Heart left ventricle (tissue), 16 donors: ENCODE results near the gene KLK13. TPM values are rescaled to one million over a fixed set of nuclear protein-coding genes. Genes with fewer than 3 reads are reported as not detected.

Experiments used
- ATAC-seq, 4 donors: fragments of 200-7000 bp; cut with Tn5 transposase; one replicate each; pipeline ENCODE4 v1.9.1; 2020 to 2022; ENCODE audit warnings: moderate library complexity in 4 of 4, mild to moderate bottlenecking in 3 of 4, moderate number of reproducible peaks in 1 of 4
- DNase-seq, 5 donors: peaks; one replicate each; pipeline ENCODE4 v3.0.0-alpha.2; 2020
- H3K27ac ChIP-seq, 12 donors: fragments of 200-600 bp; sonication (generic) in 4 of 12; one replicate each; pipeline versions ENCODE4 v1.5.0 to v1.8.0; 2016 to 2022; ENCODE audit warnings: mild to moderate bottlenecking in 2 of 12
- H3K27me3 ChIP-seq, 9 donors: fragments of 200-600 bp; sonication (generic) in 2 of 9; one replicate each; pipeline versions ENCODE4 v1.5.1 to v1.8.0; 2016 to 2022; ENCODE audit warnings: mild to moderate bottlenecking in 3 of 9
- H3K36me3 ChIP-seq, 9 donors: fragments of 200-600 bp; sonication (generic) in 2 of 9; one replicate each; pipeline versions ENCODE4 v1.5.0 to v1.8.0; 2018 to 2022; ENCODE audit warnings: mild to moderate bottlenecking in 2 of 9
- H3K4me1 ChIP-seq, 12 donors: fragments of 200-600 bp; sonication (generic) in 4 of 12; one replicate each; pipeline versions ENCODE4 v1.5.0 to v1.8.0; 2016 to 2022; ENCODE audit warnings: mild to moderate bottlenecking in 3 of 12
- H3K4me3 ChIP-seq, 12 donors: fragments of 200-600 bp; sonication (generic) in 4 of 12; one replicate each; pipeline versions ENCODE4 v1.5.0 to v1.8.0; 2017 to 2022; ENCODE audit warnings: mild to moderate bottlenecking in 9 of 12, moderate library complexity in 4 of 12
- H3K9me3 ChIP-seq, 12 donors: fragments of 200-600 bp; sonication (generic) in 4 of 12; one replicate each; pipeline versions ENCODE4 v1.5.0 to v1.8.0; 2016 to 2022; ENCODE audit warnings: mild to moderate bottlenecking in 1 of 12
- CTCF ChIP-seq, 12 donors: fragments of 200-600 bp; sonication (generic) in 4 of 12; IDR thresholded peaks; one replicate each; pipeline versions ENCODE4 v1.5.0 to v1.8.0; 2018 to 2022; ENCODE audit warnings: antibody characterized with exemption in 12 of 12, mild to moderate bottlenecking in 5 of 12
- POLR2A ChIP-seq, 2 donors: fragments of 450-650 bp; IDR thresholded peaks; one replicate each; pipeline ENCODE4 v1.6.1; 2017; ENCODE audit warnings: antibody characterized with exemption in 2 of 2, mild to moderate bottlenecking in 2 of 2, moderate library complexity in 2 of 2
- WGBS, 4 donors: extraction: QIAGEN DNeasy Blood & Tissue Kit in 2 of 4; methylation state at CpG; one replicate each; pipeline versions ENCODE4 v1.1.5 to v1.1.7; 2013 to 2018; 5-methylcytosine and 5-hydroxymethylcytosine counted together
- intact Hi-C, 10 donors: fragments of 100-400 bp; cut with DNase I; formaldehyde crosslinking; loops; one replicate each; pipeline versions ENCODE4 v1.11.1 to v1.14.2; 2022
- polyA plus RNA-seq, 2 donors: library from polyadenylated mRNA; stranded (reverse); fragments of 200-250 nt; gene quantifications; one replicate each; pipeline ENCODE4 v1.2.3, GENCODE V29; 2013
- total RNA-seq, 9 donors: library from RNA; depleted of rRNA in 2 of 9; stranded (reverse); fragments of >200 nt in 2 of 9; fragmentation: NEBNext Ultra II Directional in 3 of 9; extraction: Animal tissue kit (Norgen Biotek cat#: 25700) in 3 of 9; gene quantifications; one replicate each; pipeline versions ENCODE4 v1.1.0 to v1.2.4, GENCODE V29; 2016 to 2023
- donor health status: ischemic (EF 13 %, LVEDD 7.1; RV severe dilation, severe dysfunction).
- donor health status: healthy with polysubstance abuse.
- donor health status: DM: no; HTN: yes; CAD: no.
- donor health status: DM: no; HTN: no; CAD: no.
- donor health status: ischemic (EF 25% LVEDD 6.9; RV normal size, moderate dysfunction).
- donor health status: ischemic (EF 25% LVEDD 5.7; RV mildly dilated, moderate dysfunction).
- donor health status: healthy.
- donor health status: DM: yes; HTN: yes; CAD: no.
- donor health status: ischemic (EF 35%, LVEDD 5.7; RV mildly dilated, moderate dysfunction).
- donor health status: nonischemic (EF 11% LVEDD 7.7; RV severe dilation, severe dysfunction).
- donor health status: DM: yes; HTN: yes; CAD: no.
- donor health status: PGD.
- donor health status: ischemic (EF 29% LVEDD 5.4; RV normal size, mild dysfunction).
- donor health status: nonischemic (EF 23%, LVEDD 6.1; RV moderate dilation, normal function).

KLK13 gene
- total and polyA plus RNA-seq, 11 donors: 0.90 to 2.2 TPM; not detected in 9

- H3K4me1 ChIP-seq: peaks cover 0 to 23% (median 3%) of the 10 kb centered on the region in 12 donors
- intact Hi-C loops: loop anchor here in 2 of 10 donors (10.0 kb wide), 3 partner anchors 296 to 726 kb away; partner anchors contain the start of gene NR1H2 (in 2 of the 2)
Observed at GRCh38 chr19:51100601-51101000, 35.7 kb upstream of the KLK13 start.

GRCh38 chr19:51099047-51099382 lies 34.1 kb upstream of the KLK13 start:
- intact Hi-C loops: loop anchor here in 6 of 10 donors (5.0 to 10.0 kb wide), 3 partner anchors 82 to 167 kb away; partner anchors contain the start of gene KLK10 (in 1 of the 6)
- no peak for DNase-seq
- WGBS, 4 donors: 54 to 84% (median 73%) methylated on average over 14 to 22 of the region's 22 CpGs
- no peaks in the 10 kb centered on the region for H3K9me3 ChIP-seq
- ATAC-seq: no peak
- no peaks in the 10 kb centered on the region for H3K27me3 ChIP-seq
- peaks cover 0 to 39% (median 23%) of the 10 kb centered on the region in 9 donors for H3K36me3 ChIP-seq
- H3K27ac ChIP-seq: peak overlapping the region in 3 of 12 donors; percentile 29 to 72 (median 42)
- peak overlapping the region in 8 of 12 donors; percentile 16 to 41 (median 30) for H3K4me3 ChIP-seq
- no peak for TF ChIP-seq POLR2A (IDR thresholded peaks at IDR 0.05)
- no peak for TF ChIP-seq CTCF (IDR thresholded peaks at IDR 0.05)
- peaks cover 0 to 27% (median 4%) of the 10 kb centered on the region in 12 donors for H3K4me1 ChIP-seq

More at GRCh38 chr19:51100601-51101000, 35.7 kb upstream of the KLK13 start:
- no peak for TF ChIP-seq POLR2A (IDR thresholded peaks at IDR 0.05)
- no peak for TF ChIP-seq CTCF (IDR thresholded peaks at IDR 0.05)
- H3K4me3 ChIP-seq: no peak overlapping the region
- peaks cover 0 to 45% (median 23%) of the 10 kb centered on the region in 9 donors for H3K36me3 ChIP-seq
- H3K9me3 ChIP-seq: no peaks in the 10 kb centered on the region
- H3K27me3 ChIP-seq: no peaks in the 10 kb centered on the region
- 54 to 63% (median 57%) methylated on average over 3 of the region's 3 CpGs for WGBS, 4 donors
- H3K27ac ChIP-seq: no peak overlapping the region
- no peak for ATAC-seq
- DNase-seq: no peak

- H3K4me3 ChIP-seq: peak overlapping the region in 9 of 12 donors; percentile 11 to 41 (median 31)
- H3K4me1 ChIP-seq: peaks cover 0 to 27% (median 3%) of the 10 kb centered on the region in 12 donors
- TF ChIP-seq CTCF (IDR thresholded peaks at IDR 0.05) (peak in 4 of 12 donors; percentile 16 to 28 (median 24)), POLR2A (IDR thresholded peaks at IDR 0.05) (no peak)
- no peaks in the 10 kb centered on the region for H3K27me3 ChIP-seq
- H3K27ac ChIP-seq: peak overlapping the region in 3 of 12 donors; percentile 29 to 72 (median 42)
- H3K36me3 ChIP-seq: peaks cover 0 to 34% (median 18%) of the 10 kb centered on the region in 9 donors
- intact Hi-C loops: loop anchor here in 6 of 10 donors (5.0 to 10.0 kb wide), 3 partner anchors 81 to 166 kb away; partner anchors contain the start of gene KLK10 (in 1 of the 6)
- DNase-seq: peak; percentile 35 to 82 (median 62)
- peak in 3 of 4 donors; percentile 43 to 62 (median 51) for ATAC-seq
- 44 to 63% (median 55%) methylated on average over 22 to 78 of the region's 78 CpGs for WGBS, 4 donors
- no peaks in the 10 kb centered on the region for H3K9me3 ChIP-seq
Observed at GRCh38 chr19:51098365-51099046, 33.6 kb upstream of the KLK13 start.

- intact Hi-C loops: loop anchor here in 7 of 10 donors (1.0 to 10.0 kb wide), 5 partner anchors 77 to 165 kb away; partner anchors contain the start of gene KLK10 (in 1 of the 7)
- H3K36me3 ChIP-seq: peaks cover 0 to 30% (median 13%) of the 10 kb centered on the region in 9 donors
- 80 to 87% (median 85%) methylated on average over 20 of the region's 20 CpGs for WGBS, 4 donors
Observed at GRCh38 chr19:51097796-51098195, 32.9 kb upstream of the KLK13 start.

More at GRCh38 chr19:51097796-51098195, 32.9 kb upstream of the KLK13 start:
- no peaks in the 10 kb centered on the region for H3K27me3 ChIP-seq
- no peak overlapping the region for H3K4me3 ChIP-seq
- H3K9me3 ChIP-seq: no peaks in the 10 kb centered on the region
- H3K4me1 ChIP-seq: peaks cover 0 to 27% (median 3%) of the 10 kb centered on the region in 12 donors
- TF ChIP-seq CTCF (IDR thresholded peaks at IDR 0.05) (no peak), POLR2A (IDR thresholded peaks at IDR 0.05) (no peak)
- no peak for DNase-seq
- H3K27ac ChIP-seq: no peak overlapping the region
- no peak for ATAC-seq
